22Rv1 (cell line): ENCODE data around the gene PTMA.
"Not testable (repeated sequence)": the region's sequence is repeated elsewhere in the genome, so short reads cannot be mapped to it uniquely, and the experiment has no call there.

ENCODE experiments used
- H3K27ac ChIP-seq: fragments of 450-650 bp; 2 replicates; pipeline ENCODE4 v1.5.1; 2017
- ZFX ChIP-seq: fragments of 450-650 bp; IDR thresholded peaks from 2 replicates; pipeline ENCODE4 v1.6.1; 2017; ENCODE audit warnings: antibody characterized with exemption, borderline replicate concordance
- TF ChIP-seq, protein P1 (sequence below): fragments of 450-650 bp; IDR thresholded peaks from 2 replicates; pipeline ENCODE4 v1.5.1; 2017; ENCODE audit warnings: mild to moderate bottlenecking

The PTMA gene

DNA sequence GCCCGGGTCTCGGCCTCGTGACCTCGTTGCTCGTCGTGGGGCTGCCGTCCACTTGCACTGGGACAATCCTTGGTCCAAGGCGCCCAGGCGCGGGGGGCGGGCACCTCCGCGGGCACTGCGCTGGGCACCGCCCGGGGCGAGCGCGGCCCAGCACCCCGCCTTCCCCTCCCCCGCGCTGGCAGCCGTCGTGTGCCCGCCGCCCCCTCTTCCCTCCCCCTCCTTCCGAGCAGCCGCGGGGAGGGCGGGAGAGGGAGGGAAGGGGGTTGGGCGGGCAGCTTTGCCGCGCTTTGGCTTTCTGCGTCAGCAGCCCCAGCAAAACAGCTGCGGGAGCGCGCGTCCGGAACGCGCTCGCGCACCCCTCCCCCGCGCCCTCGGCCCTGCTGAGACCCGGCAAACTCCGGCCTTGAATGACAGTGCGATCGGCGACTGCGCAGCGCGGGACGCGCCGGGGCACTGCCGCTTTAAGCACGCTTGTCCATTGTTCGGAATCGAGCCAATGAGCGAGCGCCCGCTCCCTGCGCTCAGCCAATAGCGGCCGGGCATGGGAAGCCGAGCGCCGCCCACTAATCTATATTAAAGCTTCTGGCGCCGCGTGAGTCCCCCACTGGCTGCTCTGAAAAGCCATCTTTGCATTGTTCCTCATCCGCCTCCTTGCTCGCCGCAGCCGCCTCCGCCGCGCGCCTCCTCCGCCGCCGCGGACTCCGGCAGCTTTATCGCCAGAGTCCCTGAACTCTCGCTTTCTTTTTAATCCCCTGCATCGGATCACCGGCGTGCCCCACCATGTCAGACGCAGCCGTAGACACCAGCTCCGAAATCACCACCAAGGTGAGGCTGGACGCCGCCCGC is at the start of gene PTMA:
TSS of gene PTMA (plus strand) at position 599 of the 846 bp plus-strand sequence. CDS start at position 781, 182 bp downstream.
- H3K27ac ChIP-seq, result peak within 1 kb of the TSS; percentile 99
- TF ChIP-seq, protein P1, sequence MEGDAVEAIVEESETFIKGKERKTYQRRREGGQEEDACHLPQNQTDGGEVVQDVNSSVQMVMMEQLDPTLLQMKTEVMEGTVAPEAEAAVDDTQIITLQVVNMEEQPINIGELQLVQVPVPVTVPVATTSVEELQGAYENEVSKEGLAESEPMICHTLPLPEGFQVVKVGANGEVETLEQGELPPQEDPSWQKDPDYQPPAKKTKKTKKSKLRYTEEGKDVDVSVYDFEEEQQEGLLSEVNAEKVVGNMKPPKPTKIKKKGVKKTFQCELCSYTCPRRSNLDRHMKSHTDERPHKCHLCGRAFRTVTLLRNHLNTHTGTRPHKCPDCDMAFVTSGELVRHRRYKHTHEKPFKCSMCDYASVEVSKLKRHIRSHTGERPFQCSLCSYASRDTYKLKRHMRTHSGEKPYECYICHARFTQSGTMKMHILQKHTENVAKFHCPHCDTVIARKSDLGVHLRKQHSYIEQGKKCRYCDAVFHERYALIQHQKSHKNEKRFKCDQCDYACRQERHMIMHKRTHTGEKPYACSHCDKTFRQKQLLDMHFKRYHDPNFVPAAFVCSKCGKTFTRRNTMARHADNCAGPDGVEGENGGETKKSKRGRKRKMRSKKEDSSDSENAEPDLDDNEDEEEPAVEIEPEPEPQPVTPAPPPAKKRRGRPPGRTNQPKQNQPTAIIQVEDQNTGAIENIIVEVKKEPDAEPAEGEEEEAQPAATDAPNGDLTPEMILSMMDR, result no peak
- TF ChIP-seq ZFX, result no peak

DNA sequence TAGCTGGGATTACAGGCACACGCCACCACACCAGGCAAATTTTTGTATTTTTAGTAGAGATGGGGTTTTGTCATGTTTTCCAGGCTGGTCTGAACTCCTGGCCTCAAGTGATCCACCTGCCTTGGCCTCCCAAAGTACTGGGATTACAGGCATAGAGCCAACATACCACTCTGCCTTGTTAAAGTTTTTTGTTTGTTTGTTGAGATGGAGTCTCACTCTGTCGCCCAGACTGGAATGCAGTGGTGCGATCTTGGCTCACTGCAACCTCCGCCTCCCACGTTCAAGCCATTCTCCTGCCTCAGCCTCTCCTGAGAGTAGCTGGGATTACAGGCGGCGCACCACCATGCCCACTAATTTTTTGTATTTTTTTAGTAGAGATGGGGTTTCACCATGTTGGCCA is 48.3 kb upstream of the PTMA start:
- not testable (repeated sequence) for H3K27ac ChIP-seq

DNA sequence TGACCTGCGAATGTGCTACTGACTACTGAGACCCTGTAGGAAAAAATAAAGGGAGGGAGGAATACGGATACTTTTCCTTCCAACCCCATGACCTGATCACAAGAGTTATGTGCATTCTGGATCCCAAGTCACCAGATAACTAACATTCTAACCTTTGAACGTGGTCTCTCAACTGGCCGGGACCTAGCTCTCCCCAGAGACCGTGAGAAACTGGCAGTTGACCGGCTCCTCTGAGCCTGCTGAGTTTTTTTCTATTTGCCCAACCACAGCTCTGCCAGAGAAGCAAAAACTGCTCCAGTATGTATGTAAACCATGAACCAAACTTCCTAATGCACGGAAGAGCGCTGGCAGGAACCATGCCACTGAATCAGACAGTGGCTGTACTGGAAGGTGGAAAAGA is 47.5 kb upstream of the PTMA start:
- TF ChIP-seq ZFX, result no peak
- TF ChIP-seq, protein P1, result no peak
- peak overlapping the region; percentile 83; the same call in 1 of the 2 replicates for H3K27ac ChIP-seq

DNA sequence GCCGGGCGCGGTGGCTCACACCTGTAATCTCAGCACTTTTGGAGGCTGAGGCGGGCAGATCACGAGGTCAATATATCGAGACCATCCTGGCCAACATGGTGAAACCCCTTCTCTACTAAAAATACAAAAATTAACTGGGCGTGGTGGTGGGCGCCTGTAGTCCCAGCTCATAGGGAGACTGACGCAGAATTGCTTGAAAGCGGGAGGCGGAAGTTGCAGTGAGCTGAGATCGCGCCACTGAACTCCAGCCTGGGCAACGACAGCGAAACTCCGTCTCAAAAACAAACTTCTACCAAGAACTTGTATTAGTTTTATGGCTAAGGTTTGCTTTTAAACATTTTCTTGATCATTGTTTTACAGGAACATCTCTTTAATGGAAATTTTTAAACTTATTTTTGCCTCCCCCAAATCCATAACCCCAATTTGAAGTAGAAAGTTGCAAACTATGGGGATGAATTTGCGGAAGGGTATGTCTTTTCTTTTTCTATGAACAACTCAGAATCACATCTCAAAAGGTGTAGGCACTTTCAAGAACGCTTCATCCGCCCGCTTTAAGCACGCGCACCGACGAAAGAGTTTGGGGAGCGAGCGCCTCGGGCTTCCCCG is 46.8 kb upstream of the PTMA start:
- H3K27ac ChIP-seq, result peak overlapping the region; percentile 83
- TF ChIP-seq, protein P1, result no peak
- TF ChIP-seq ZFX, result no peak

GRCh38 chr2:231662028-231662810 is 46.1 kb upstream of the PTMA start:
- H3K27ac ChIP-seq, result peak overlapping the region; percentile 83
- TF ChIP-seq ZFX, result no peak
- TF ChIP-seq, protein P1, result no peak

DNA sequence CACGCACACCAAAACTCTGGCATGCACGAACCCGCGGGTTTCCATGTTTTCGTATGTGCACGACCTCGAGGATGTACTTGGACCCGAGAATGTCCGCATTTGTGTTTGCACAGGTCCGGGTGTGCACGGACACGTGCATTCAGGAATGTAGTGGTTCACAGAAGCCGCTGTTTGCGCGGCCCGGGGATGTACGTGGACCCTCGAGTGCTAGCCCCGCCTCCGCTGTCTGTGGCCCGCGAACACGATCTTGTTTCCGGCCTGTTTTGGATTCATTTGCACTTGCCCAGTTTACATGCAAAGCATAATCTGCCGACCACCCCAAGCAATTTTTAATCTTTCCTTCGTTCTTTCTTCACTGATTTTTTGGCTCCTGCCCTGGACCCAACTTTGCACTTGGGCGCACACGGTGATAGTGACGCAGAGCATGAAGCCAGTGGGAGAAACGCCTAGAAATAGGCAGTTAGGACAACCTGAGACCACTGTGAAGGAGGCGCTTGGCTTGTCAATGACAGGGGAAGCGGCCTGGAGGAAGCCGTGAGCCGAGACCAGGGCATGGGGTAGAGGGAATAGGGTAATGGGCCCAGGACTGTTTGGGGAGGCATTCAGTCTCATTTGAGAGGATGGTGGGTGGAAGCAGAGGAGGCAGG is 45.4 kb upstream of the PTMA start:
- H3K27ac ChIP-seq, result peak overlapping the region; percentile 83
- TF ChIP-seq ZFX, result no peak
- TF ChIP-seq, protein P1, result no peak
